ENCODE results near the gene PIGK.

Gene PIGK

GRCh38 chr1:77089756-77090155, 129.5 kb downstream of the PIGK start:
- DNase-seq = no peak

GRCh38 chr1:77085109-77085508, 134.1 kb downstream of the PIGK start:
- no peak for DNase-seq

DNA sequence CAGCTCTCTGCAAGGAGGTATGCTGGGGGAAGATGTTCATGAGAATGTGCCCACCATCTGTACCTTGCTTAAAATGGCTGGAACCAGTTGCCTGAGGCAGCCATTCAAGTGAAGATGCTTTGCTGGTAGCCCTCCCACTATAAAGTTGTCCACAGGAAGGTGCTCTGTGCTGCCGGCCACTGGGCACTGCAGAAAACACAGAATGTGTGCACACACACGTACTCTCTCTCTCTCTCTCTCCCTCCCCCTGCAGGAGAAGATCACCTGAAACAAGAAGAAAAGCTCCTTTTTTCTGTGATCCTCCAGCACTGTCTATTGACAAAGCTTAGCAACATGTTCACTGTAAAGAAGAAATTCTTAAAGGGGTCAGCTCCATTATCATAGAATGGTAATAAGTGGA, 134.8 kb downstream of the PIGK start:
- no peak for DNase-seq

- DNase-seq = no peak
Observed at GRCh38 chr1:77081834-77082233, 137.4 kb downstream of the PIGK start.

DNA sequence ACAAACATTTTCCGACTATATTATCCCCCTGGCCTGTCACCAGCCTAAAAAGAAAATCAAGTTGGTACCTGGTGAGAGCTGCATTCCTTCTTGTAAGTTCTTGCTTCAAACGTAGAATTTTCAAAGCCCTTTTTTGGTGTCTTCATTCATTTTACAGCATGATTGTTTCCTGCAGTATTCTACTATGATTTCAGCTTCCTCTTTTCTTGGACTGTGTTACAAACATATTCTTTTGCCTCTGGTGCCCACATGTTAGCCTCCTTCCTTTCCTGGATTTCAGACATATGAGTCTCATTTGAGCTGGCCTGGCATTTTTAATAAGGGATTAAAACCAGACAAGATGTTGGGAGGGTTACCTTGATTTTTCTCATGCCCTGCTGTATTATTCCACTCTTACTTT, 142.5 kb downstream of the PIGK start:
- DNase-seq = no peak

DNA sequence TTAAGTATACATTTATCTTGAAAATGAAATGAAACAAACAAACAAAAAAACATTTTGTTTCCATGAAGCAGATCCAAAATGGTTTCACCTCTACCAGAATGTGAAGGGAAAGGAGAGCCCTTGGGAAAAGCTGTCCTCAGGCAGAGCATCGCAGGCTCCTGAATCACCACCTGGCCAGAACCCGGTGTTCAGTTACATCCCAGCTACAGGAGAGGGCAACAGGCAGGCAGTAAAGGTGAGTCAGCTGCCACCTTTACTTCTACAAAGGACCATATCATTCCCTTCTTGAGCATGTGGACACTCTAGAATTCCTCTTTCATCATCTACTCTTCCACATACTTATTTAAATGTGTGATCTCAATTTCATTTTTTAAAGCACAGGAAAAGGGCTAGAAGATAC, 151.2 kb downstream of the PIGK start:
- no peak for DNase-seq

DNA sequence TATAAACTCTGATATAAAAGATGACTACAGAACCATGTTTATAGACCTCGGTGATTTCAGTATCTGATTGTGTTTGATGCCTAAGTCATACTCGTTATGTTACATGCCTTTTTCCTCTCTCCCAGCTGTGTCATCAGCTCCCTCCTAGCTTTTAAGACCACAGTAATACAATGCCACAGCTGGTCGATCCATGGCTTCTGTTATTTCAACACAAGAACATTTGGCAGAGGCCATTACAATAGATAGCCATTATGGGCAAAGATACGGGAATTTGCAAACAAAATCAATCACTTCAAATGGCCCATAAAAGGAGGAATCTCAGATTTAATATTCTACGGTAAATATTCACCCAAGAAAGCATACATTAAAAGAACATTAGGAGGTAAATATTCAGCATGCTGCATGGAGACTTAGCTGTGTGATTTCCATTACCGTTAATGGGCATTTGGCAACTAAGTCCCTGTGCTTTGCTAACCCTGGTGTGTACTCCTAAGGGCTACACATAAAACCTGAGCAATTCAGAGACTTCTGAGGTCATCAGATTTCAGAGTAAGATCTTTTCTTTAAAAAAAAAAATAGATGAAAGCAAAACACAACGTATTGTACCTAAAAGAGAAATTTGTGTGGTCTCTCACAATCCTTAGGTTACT, 153.4 kb downstream of the PIGK start:
- no peak for DNase-seq

DNA sequence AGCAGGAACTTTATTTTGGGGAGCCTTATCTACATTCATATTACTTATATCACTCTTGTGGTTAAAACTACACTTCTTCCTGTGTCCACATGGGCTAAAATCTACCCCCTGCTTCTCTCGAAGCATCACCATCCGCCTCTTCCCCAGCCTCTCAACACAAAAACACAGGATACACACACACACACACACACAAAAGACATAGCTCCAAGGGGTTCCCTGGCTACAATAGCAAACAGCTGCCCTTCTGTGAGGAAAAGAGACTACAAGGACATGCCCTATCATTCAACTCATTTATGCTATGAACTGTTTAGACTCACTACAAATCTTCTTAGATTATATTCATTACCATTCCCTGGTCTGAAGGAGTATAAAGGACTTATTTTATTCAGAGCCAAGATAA, 155.0 kb downstream of the PIGK start:
- no peak for DNase-seq

- no peak for DNase-seq
Observed at GRCh38 chr1:77063118-77063517, 156.1 kb downstream of the PIGK start.

- no peak for DNase-seq
Observed at GRCh38 chr1:77061162-77061561, 158.1 kb downstream of the PIGK start.

DNA sequence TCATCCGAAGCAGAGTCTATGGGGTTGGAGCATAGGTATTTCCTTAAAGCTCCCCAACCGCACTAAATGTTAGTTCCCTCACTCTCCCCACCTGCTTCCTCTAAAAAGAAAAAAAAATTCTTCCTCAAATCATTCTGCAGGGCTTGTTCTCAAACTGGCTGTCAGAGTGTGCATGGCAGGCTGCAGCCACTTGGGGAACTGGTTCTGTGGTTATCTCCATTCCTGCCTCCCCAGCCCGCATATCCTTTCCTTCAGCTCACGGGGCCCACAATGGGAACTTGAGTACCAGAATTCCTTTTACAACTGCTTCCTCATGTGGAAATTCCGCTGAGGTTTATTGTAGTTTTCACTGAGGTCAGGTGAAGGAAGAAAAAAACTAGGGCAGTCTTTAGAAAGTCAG, 159.2 kb downstream of the PIGK start:
- DNase-seq = no peak

DNA sequence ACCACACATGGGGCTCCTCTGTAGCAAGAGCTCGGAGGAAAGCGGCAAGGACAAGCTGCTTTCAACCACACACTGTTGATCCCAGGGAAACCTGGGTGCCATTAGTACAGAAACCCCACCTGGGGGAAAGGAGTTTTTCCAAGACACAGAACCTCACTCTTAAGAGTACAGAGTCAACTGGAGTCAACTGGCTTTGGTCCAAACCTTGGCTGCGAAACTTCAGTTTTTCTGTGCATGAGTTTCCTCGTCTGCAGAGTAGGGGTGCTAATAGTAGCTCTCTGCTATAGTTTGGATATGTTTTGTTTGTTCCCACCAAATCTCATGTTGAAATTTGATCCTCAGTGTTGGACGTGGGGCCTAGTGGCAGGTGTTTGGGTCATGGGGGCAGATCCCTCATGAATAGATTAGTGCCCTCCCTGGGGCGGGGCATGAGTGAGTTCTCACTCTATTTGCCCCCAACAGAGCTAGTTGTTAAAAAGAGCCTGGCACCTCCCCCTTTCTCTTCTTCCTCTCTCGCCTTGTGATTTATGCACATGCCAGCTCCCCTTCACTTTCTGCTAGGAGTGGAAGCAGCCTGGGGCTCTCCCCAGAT, 161.1 kb downstream of the PIGK start:
- DNase-seq = no peak

GRCh38 chr1:77056525-77056924, 162.7 kb downstream of the PIGK start:
- DNase-seq = no peak

GRCh38 chr1:77051425-77051824, 167.8 kb downstream of the PIGK start:
- no peak for DNase-seq

DNA sequence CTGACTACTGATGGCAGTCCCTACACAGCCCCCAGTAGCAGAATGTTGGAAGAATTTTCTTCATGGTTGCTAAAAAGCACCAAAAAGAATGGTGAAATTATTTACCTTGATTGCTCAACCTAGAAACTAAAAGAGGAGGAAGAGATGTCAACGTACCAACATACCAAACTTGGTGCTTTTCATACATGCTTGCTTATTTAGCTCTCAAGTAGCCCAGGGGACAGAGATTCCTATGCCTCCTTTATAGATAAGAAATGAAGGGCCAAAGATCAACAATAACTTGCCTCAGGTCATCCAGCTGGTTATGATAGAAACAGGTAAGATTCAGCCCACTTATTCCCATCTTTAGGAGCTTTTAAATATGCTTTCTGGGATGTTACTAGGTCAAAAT, 170.6 kb downstream of the PIGK start:
- DNase-seq = no peak

- no peak for DNase-seq
Observed at GRCh38 chr1:77047978-77048614, 171.1 kb downstream of the PIGK start.

DNA sequence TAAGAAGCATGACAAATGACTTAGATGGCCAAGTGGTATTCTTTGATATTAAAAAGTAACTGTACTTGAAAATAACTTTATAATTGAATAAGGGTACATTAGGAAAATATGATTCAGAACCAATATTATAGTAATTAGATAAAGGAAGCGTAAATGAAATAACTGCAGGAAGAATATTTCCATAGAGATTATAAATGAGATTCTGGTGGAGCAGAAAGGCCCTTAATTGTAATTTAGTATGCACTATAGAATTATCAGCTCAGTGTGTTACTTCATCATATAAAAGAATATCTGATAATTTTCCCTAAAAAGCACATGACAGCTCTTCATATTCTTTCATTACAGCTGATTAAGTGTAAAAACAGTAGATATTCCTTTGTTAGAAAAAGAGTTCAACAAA, 171.7 kb downstream of the PIGK start:
- DNase-seq = no peak

DNA sequence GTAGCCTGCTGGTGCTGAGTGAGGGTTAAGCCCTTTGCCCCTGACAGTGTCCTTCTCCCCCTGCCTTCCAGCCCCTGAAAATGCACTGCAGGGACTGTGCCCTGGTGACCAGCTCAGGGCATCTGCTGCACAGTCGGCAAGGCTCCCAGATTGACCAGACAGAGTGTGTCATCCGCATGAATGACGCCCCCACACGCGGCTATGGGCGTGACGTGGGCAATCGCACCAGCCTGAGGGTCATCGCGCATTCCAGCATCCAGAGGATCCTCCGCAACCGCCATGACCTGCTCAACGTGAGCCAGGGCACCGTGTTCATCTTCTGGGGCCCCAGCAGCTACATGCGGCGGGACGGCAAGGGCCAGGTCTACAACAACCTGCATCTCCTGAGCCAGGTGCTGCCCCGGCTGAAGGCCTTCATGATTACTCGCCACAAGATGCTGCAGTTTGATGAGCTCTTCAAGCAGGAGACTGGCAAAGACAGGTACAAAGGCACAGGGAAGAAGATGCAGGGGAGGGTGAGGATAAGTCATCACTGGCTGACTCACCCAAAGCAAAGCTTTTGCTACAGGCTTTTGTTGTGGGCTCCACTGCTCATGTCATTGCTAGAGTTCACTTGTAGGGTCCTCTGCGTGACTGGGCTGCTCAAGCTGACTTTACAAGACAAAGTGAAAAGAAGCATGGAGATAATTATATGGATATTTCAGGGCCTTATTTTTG, 174.9 kb downstream of the PIGK start:
- no peak for DNase-seq

- no peak for DNase-seq
Observed at GRCh38 chr1:77040826-77041225, 178.4 kb downstream of the PIGK start.

DNA sequence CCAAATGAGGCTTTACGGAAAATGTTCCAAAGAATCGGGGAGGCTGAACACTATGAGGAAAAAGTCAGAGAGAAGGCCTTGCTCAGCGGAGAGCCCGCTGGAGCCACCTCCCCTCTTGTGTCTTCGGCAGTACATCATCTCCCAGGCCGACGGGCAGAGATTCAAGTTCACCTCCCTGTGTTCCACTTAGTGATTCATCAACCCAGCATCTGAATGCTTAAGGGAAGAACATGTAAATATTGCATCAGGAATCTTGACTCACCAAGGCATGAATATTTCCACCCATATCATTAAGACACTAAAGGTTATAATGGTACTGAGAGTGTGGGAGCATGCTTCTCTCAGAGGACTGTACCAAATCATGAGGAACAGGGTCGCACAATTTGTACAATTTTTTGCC, 179.5 kb downstream of the PIGK start:
- no peak for DNase-seq

DNA sequence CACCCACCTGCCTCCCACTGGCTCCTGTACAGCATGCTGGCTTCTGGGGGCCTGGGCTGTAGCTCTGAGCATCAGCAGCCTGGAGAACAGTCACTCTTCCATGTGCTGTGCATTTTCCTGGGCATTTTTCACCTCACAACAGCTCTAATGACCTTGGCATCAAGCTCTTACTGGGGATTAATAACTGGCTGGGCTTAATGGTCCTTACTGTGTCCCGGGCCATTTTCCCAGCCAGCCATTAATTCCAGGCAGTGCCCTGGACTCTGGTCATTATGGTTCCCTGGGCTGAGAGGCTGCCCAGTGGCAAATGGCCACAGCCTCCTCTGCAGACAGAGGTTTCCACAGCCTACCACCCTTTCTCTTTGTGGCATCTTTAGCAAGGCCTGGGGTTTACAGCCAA, 180.1 kb downstream of the PIGK start:
- no peak for DNase-seq

All from cortex of kidney (tissue), 1 donor.